ENCODE results near the gene TBCCD1. TPM values are rescaled to one million over a fixed set of nuclear protein-coding genes. Genes with fewer than 3 reads are reported as not detected.
"Not testable (repeated sequence)": the region's sequence is repeated elsewhere in the genome, so short reads cannot be mapped to it uniquely, and the experiment has no call there.

Gene TBCCD1
- polyA plus RNA-seq, 4 donors, result 19.3 to 23.3 (median 19.4) TPM

GRCh38 chr3:186596568-186597287 is 29.6 kb upstream of the TBCCD1 start:
- DNase-seq (ENCODE audit: low read depth in 4 of 4, low spot score in 3 of 4), result peak in 1 of 4 donors; percentile 22

DNA sequence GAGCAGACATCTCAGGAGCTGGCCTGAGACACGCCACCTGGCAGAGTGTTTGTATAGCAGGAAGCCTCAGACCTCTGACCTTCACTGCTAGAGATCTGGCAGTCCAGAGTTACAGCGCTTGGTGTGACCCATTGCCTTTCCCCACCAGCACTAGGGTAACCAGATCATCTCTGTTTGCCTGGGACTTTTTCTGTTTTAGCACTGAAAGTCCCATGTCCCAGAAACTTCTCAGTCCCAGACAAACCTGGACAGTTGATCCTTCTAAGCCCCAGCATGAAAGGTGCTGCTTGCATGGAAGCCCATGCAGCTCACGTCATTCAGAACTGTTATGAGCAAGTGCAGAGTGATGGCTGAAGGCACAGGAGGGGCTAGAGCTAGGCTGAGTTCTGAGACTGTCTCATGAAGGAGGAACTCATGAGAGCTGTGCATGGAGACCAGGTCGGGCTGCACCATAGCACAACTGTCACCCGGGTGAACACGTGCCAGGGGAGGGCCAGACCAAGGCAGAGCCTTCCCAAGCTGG is 27.5 kb upstream of the TBCCD1 start:
- DNase-seq (ENCODE audit: low read depth in 4 of 4, low spot score in 3 of 4), result no peak

DNA sequence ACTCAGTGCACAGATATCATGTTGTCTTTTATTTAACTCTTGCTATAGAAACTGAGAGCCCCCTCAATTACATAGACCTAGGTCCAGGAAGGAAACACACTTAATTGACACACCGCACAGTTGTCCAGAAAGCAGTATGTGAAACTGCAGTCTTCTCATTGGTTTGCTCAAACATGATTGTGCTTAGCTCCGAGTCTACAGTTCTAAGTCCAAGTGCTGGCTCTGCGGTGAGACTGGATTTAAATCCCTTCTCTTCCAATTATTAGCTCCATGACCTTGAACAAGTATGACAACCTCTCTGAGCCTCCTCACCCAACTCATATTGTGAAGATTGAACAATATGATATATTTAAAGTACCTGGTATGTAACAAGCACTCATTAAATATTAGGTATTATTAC is 26.7 kb upstream of the TBCCD1 start:
- no peak for DNase-seq (ENCODE audit: low read depth in 4 of 4, low spot score in 3 of 4)

GRCh38 chr3:186592682-186593081 is 25.5 kb upstream of the TBCCD1 start:
- no peak for DNase-seq (ENCODE audit: low read depth in 4 of 4, low spot score in 3 of 4)

GRCh38 chr3:186590580-186591295 is 23.6 kb upstream of the TBCCD1 start:
- no peak for DNase-seq (ENCODE audit: low read depth in 4 of 4, low spot score in 3 of 4)

DNA sequence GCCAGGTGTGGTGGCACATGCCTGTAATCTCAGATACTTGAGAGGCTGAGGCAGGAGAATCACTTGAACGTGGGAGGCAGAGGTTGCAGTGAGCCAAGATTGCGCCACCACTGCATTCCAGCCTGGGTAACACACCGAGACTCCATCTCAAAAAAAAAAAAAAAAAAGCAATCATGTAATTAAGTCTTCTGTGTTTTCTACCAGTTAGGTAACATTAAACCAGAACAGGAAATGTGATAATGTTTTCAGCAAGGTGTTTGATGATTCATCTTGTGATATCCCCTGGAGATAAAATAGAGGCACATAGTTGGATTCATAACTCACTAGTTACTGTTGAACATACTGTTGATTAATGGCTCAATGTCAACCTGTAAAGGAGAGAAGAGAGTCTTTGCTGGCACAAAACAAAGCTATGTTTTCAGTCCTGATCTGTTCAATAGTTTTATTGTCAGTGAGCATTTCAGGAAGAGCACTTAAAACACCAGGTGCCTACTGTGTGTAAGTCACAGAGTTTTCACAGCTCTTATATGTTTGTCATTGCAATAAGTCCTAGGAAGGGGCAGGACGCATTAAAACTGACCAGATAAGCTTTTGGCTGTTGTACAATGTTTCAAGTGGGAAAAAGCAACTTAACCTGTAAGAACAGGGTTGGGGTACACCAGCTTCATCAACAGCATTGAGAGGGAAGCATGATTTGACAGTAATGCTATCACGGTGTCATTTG is 22.9 kb upstream of the TBCCD1 start:
- DNase-seq (ENCODE audit: low read depth in 4 of 4, low spot score in 3 of 4), result no peak

- no peak for DNase-seq (ENCODE audit: low read depth in 4 of 4, low spot score in 3 of 4)
These were observed 22.0 kb upstream of the TBCCD1 start for GRCh38 chr3:186589121-186589520.

DNA sequence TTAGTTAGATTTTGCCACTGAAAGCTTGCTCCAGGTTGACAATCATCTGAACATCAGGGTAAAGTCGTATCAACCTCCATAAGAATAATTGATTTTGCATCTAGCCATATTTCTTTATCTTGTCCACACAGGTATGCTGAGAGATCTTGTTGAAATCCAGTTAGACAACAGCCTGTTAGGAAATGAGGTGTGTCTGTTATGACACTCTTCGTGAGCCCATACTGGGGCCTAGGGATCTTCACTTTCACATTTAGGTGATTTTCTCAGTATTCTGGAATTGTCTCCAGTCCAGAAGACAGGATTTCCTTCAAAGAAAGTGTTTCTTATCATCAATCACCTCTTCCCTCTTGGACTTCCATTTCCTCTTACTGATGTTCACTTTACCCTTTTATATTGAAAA is 21.5 kb upstream of the TBCCD1 start:
- no peak for DNase-seq (ENCODE audit: low read depth in 4 of 4, low spot score in 3 of 4)

- DNase-seq (ENCODE audit: low read depth in 4 of 4, low spot score in 3 of 4), result no peak
These were observed 20.0 kb upstream of the TBCCD1 start for GRCh38 chr3:186587183-186587582.

- not testable (repeated sequence) for DNase-seq (ENCODE audit: low read depth in 4 of 4, low spot score in 3 of 4)
These were observed 19.1 kb upstream of the TBCCD1 start for GRCh38 chr3:186586245-186586644.

DNA sequence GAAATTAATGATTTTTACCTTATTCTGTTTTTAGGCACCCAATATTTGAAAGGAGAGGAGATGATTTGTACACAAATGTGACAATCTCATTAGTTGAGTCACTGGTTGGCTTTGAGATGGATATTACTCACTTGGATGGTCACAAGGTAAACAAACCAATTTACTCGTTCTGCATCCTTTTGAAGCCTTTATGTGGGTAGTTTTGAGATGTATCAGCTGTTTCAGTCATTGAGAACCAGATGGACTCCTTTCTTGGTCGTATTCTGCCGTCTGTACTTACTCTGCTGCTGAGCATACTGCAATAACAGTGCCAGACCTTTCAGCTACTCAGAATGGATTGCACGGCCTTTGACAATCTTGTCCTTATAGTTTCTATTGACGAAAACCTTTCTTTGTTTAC is 16.7 kb upstream of the TBCCD1 start:
- no peak for DNase-seq (ENCODE audit: low read depth in 4 of 4, low spot score in 3 of 4)

DNA sequence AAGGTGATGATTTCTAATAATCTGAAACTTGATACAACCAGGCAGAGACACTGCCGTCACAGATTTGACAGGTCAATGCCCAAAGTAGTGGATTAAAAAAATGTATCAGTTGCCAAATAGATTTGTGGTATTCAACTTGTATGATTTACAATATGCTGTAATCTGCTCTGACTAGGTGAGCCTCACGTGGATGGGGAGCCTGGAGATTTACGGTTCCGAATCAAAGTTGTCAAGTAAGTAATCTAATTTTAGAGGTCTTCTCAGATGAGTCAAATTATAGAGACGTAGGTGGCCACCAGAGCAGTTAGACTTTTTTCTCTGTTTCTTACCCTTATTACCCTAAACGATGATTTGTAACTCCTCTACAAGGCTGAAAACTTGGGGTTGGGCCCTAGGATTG is 15.4 kb upstream of the TBCCD1 start:
- no peak for DNase-seq (ENCODE audit: low read depth in 4 of 4, low spot score in 3 of 4)

DNA sequence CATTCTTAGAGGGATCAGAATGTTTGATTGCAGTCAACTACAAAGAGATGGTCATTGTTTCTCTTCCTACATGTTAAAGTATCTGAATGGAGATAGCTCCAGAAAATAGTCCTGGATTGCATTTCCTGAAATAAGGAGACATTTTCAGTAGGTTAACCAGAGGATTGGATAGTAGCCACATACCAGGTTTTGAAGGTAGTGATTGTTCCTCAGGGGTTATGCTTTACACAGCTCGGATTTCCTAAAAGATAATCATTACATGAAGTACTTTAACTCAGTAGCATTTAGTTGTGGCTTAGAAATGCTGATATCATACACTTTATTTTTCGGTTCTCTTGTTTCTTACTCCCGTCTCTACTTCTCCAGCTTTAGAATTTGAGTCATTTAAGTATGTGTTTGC is 13.6 kb upstream of the TBCCD1 start:
- DNase-seq (ENCODE audit: low read depth in 4 of 4, low spot score in 3 of 4), result no peak

GRCh38 chr3:186577521-186577920 is 10.4 kb upstream of the TBCCD1 start:
- no peak for DNase-seq (ENCODE audit: low read depth in 4 of 4, low spot score in 3 of 4)

GRCh38 chr3:186571644-186572013 is 4.5 kb upstream of the TBCCD1 start:
- no peak for DNase-seq (ENCODE audit: low read depth in 4 of 4, low spot score in 3 of 4)

GRCh38 chr3:186570941-186571643 is 4.0 kb upstream of the TBCCD1 start:
- no peak for DNase-seq (ENCODE audit: low read depth in 4 of 4, low spot score in 3 of 4)

GRCh38 chr3:186570096-186570940 is 3.2 kb upstream of the TBCCD1 start, which contains the start of gene DNAJB11:
TSS of gene DNAJB11 (plus strand) at chr3:186570720. CDS start at chr3:186570898, 178 bp downstream.
- peak; percentile 98 to 99 (median 99) for DNase-seq (ENCODE audit: low read depth in 4 of 4, low spot score in 3 of 4)

DNA sequence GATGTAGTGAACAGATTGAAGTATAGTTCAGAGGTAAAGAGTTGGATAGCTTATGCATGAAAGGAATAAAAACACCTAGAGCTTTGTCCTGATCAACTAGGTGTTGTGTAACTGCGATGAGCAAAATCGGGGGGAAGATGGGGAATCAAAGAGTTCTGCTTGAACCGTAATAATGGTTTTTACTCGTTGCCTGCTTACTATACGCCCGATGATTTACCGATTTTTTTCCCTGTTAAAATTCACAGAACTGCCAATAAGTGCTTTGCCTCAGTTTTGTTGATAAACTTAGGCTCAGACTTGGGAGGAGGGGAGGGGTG is 2.6 kb upstream of the TBCCD1 start:
- DNase-seq (ENCODE audit: low read depth in 4 of 4, low spot score in 3 of 4), result no peak

DNA sequence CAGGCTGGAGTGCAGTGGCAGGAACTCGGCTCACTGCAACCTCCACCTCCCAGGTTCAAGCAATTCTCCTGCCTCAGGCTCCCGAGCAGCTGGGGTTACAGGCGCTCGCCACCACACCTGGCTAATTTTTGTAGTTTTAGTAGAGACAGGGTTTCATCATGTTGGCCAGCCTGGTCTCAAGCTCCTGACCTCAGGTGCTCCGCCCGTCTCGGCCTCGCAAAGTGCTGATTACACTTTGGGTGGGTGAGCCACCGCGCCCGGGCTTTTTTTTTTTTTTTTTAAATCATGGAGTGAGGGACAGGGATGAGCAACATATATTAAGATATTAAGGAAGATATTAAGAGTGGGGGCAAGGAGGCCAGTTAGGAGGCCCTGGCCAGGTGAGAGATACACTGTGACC is 2.2 kb upstream of the TBCCD1 start:
- DNase-seq (ENCODE audit: low read depth in 4 of 4, low spot score in 3 of 4), result not testable (repeated sequence)

DNA sequence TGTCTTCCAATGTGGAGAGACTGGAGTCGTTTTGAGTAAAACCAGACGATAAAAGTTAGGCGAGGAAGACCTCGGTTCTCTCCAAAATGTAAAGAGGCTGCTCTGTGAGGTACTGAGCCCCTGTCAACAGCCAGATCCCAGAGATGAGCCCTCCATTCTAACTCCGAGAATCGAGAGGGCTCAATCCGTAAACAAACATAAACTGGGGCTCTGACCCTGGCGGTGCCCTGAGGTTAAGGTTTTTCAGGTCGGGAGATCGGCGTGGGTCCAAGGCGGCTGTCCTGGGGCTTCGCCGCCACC is 417 bp downstream of the TBCCD1 start:
- DNase-seq (ENCODE audit: low read depth in 4 of 4, low spot score in 3 of 4), result peak in 1 of 4 donors; percentile 14

All from left renal pelvis (tissue), 4 donors.